HG02571 (cell line): Measurements from ENCODE around the gene USP7.
"Not testable (repeated sequence)": the region's sequence is repeated elsewhere in the genome, so short reads cannot be mapped to it uniquely, and the experiment has no call there.

Source experiments
- ATAC-seq: cut with Tn5 transposase; IDR thresholded peaks from one replicate; pipeline ENCODE4 v1.9.1; 2021; ENCODE audit warnings: mild to moderate bottlenecking, moderate library complexity; ENCODE audit not compliant: unreplicated experiment

USP7 gene

DNA sequence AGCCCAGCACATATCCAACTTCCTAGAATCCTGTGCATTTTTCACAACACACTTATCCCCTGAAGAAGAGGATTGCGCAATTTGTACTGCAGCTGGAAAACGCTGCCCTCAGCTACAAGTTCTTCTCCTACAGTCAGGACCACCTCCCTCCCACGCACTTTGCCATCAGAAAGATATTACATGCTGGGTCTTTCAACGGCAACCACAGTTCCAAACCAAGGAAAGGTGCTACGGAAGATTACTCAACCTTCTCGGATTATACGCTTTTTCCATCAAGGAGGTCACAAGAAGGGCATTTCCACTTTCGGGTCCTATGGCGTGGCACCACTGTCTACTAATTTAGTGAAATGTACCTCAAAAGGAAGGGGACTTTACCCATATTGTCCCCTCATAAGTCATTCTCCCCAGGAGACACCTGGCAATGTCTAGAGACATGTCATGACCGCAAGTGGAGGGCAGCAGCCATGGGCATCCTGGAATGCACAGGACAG is 35.2 kb downstream of the USP7 start:
- ATAC-seq = peak; percentile 51

DNA sequence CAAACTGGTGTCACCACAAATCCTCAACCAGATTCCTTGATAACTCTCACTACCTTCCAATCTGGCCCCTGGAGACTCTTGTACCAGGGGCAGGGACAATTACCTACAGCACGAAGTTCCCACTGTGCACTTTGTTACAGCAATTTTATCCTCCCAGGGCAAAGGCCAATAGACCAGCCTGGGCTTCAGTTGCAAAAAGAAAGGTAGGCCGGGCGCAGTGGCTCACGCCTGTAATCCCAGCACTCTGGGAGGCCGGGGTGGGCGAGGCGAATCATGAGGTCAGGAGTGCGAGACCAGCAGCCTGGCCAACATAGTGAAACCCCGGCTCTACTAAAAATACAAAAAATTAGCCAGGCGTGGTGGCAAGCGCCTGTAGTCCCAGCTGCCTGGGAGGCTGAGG is 36.9 kb downstream of the USP7 start:
- ATAC-seq = no peak

GRCh38 chr16:8925455-8925854 is 38.3 kb downstream of the USP7 start:
- ATAC-seq = no peak

GRCh38 chr16:8924214-8924613 is 39.5 kb downstream of the USP7 start:
- no peak for ATAC-seq

DNA sequence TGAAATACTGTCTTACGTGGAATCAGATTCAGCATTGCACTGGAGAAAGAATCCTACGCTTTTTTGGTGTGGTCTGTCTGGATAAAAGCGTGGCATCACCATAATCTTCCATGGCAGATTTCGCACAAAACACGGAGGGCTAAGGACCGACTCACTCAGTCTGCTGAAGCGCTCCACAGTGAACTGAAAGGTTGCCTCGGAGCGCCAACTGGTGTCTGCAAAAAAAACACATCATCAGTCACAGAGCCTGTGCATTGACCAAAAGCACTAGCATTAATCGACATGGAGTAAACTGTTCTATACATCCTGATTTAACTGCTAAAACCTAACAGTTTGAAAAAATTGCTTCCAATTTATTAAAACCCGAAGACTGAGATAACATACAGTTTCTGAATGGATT is 40.5 kb downstream of the USP7 start:
- no peak for ATAC-seq

DNA sequence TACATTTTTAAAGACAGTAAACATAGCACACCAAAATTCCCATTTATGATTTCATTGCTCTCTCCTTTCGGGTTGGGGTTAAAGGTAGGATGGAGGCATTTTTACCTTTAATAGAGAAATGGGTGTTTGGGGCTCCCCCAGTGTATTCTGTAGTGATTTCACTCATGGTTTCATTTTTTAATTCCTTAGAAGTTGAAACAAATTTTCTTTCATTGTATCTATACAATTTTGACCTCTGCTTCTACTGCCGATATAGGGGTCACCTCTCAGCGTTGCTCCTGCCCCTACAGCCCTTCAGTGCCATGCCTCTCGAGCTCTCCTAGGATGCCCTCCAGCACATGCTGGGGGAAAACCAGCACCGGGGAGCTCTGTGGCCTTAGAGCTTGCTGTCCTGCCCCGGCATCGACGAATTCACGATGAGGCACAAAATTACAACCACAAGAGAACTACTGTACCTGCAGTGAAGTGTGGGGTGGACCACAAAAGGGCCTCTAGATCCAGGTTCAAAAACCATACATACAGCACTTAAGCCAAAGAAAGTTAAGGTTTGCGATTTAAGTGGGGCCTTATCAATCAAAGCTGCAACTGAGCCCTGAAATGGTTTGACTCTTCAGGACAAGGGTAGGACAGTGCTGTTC is 42.2 kb downstream of the USP7 start:
- ATAC-seq = no peak

- ATAC-seq = no peak
These were observed 42.9 kb downstream of the USP7 start for GRCh38 chr16:8920645-8921346.

- ATAC-seq = no peak
These were observed 43.7 kb downstream of the USP7 start for GRCh38 chr16:8919934-8920462.

DNA sequence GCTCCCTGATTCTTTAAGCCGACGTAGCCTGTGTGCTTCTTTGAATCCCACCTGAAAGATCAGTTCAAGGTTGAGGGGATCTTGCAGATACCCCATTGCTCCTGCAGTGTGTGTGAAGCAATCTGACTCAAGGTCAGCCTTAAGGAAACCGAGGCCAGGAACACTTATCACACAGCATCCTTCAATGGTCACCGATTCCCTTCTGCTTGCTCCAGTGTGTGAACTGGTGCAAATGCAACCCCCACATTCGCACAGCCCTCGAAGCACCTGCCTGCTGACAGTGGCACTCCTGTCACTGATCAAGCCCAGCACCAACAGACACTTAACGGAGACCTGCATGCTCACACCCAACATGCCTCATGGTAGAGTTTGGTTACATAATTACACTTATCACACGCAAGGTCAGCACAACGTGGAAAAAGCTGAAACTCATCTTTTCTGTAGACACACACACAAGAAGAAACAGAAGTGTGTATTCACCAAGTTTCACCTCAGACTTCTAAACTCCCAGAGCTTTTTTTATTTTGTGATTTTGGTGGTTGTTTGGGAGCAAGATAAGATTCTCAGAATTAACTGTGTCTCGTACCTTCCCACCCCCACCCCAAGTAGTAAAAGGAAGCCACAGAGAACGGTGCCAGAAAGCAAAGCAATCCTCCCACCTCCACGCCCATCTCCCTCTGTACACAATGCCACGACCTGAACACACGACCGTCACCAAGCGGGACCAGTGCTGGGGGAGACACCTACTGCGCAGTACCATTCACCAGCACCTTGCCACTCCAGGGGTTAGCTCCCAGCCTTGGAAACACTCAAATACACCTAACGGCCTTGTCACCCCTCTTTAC is 44.4 kb downstream of the USP7 start:
- no peak for ATAC-seq

DNA sequence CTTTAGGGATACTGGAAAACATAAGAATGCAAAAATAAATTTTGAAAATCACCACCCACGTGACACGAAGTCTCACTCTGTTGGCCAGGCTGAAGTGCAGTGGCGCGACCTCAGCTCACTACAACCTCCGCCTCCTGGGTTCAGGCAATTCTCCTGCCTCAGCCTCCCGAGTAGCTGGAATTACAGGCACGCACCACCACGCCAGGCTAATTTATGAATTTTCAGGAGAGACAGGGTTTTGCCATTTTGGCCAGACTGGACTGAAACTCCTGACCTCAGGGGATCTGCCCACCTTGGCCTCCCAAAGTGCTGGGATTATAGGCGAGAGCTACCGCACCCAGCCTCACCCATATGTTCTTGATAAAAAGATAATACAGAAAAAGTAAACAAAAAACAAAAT is 46.4 kb downstream of the USP7 start:
- ATAC-seq = not testable (repeated sequence)

DNA sequence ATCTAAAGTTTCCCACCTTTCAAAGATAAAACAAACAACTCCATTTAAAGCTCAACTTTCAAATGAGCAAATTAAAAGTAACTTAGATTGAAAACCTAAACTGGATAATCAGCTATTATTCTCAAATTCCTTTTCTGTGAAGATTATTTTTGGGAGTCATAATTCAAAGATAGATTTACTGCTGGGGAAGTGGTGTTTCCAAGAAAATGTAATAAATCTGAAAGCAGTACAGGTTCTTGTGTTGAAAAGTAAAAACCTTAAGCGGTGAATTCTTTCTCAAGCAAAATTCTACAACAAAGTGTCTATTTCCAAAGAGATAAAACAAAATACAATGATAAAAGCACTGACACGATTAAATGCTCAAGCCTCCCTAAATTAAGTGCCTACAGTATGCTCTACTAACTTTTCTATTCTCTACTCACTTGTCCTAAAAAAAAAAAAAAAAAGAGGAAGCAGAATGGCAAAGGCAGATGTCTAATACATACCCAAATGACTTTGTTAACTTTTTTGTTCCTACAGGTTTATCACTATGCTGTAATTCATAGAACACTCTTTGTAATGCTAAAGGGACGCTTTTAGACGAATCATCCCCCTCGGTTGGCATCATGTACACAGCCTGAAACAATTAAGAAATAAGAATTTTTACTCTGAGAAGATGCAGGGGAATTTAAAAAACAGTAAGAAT is 47.0 kb downstream of the USP7 start:
- ATAC-seq = no peak

DNA sequence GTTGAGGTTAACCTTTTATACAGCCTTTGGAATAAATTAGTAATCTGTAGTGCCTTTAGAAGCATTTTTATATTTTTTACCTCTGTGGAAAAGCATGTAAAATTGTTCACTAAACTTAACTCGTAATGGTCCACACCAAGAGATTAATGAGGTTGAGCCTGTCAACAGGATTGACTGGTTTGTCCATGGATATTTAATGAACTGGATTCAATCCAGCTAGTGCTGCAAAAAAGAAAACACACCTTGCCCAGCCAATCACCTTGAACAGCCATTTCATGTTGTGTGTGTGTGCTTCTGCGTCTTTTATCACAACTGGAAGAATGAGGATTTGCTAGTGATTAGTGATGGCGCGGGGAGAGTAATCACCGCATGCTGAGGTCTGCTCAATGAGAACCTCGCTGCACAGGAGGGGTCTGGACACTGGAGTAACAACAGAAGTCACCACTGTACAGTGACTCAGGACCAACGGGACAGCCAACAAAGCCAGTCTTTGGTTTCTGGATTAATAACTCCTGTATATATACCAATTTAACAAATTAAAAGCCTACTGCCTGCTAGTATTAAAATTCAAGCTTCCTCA is 47.9 kb downstream of the USP7 start:
- no peak for ATAC-seq

- no peak for ATAC-seq
These were observed 49.6 kb downstream of the USP7 start for GRCh38 chr16:8914098-8914497.

GRCh38 chr16:8912793-8913192 is 50.9 kb downstream of the USP7 start:
- ATAC-seq = no peak

DNA sequence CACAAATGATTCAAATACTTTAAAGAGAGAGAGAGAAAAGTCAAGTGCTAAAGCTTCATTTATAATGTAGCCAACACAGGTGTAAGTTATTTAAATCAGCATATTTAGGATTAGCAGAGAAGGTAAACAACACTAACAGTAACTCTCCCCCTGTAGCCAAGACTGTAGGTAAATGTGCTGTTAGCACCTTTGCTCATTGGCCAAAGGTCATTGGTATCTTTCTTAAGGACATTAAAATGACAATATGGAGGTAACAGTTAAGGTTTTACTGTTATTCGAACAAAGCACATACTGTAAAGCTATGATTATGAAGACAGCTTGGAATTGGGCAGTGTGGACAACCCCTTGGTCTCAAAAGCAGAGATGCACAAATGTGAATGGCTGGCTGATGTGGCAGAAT is 52.9 kb downstream of the USP7 start:
- ATAC-seq = no peak

DNA sequence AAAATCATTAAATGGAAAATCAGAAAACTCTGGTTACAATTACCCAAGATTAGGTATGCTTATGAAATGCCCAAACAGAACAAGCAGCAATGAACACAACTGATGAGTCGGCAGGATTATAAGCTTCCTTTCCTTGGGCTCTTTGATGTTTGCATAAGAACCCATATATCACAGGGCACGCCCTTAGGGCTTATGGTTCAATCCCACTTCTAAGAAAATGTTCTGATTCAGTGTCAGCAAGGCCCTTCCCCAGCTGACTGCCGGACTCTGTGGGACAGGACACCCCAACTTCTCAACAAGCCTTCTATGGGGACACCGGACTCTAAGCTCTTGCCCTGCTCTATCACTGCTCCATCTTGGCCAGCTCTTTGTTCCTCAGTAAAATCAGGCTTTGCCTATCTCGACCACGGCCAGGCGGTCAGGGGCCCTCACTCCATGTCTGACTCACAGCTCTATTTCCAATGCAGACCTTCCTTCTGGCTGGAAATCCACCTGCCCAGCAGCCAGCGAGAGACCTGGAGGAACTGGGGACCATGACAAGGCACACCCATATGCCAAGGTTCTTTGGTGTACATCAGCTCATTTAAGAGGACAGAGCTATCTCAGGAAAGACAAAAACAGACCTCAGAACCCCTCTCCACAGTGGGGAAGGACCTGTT is 54.8 kb downstream of the USP7 start:
- no peak for ATAC-seq

GRCh38 chr16:8907096-8907495 is 56.6 kb downstream of the USP7 start:
- ATAC-seq = no peak

- ATAC-seq = no peak
These were observed 57.7 kb downstream of the USP7 start for GRCh38 chr16:8905795-8906591.

DNA sequence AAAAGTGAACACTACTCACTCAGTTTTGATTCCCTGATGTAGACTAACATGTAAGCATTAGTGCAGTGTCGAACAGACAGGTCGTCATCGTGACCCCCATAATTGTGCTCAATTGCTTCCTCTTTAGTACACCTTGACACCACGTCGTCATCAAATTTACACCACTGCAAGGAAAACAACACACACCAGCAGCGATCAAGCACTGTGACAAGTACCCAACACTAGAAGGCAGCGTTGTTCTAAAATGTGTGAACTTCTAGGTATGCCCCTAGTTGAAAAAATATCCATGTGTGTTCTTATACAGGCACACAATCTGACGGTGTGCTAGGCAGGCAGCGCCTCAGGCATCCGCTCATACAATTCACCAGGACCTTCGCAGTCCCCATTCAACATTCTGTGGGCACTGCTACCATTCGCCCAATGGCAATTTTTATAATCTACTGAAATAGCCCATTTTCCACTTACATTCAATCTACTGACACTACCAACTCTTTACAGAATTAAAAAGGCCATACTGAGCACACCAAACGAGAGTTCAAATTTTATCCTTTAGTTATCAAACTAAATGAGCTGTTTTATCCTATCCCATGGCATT is 58.4 kb downstream of the USP7 start:
- no peak for ATAC-seq
